EL (cell line): ENCODE measurements around the gene MAGI2.
A peak's percentile ranks its signal among the peaks of the same experiment; 100 is the strongest.

Source experiments
- DNase-seq: peaks from one replicate; pipeline ENCODE4 v3.0.0-alpha.2; 2016

The MAGI2 gene

DNA sequence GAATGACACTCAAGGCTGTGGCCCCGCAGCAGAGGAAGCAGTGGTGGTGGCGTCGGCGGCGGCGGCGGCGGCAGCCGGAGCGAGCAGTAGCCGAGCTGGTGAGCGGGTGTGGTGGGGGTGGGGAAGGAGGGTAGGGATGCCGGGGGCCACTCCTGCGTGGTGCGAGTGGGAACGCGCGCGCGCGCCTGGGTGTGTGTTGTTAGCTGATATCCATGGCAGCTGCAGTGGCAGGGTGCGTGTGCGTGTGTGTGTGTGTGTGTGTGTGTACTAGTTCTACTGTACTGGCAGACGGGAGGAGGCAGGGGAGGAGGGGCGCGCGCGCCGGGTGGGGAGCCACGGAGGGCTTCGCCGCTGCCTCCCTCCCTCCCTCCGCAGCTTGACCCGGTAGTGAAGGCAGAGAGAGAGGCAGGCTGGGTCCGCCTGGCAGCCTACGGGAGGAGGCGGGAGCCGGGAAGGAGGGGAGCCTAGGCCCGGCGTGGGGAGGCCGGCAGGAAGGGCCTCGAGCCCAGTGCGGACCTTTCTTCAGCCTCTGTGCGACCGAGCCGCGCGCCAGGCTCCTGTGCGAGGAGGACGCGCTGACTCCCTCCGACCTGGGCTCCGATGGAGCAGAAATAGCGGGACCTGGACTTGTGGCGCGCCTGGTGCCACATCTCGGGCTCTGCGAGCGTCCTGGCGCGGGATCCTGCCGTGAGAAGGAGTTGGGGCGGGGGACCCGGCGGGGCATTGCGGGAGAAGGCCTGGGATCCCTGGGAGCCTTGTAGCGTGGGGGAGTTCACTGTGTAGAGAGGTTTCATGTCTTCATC is at the start of gene MAGI2:
TSS of gene MAGI2 (minus strand) at position 110 of the 803 bp plus-strand sequence. CDS start 347 bp downstream, outside the sequence.
- DNase-seq = peak; percentile 84

DNA sequence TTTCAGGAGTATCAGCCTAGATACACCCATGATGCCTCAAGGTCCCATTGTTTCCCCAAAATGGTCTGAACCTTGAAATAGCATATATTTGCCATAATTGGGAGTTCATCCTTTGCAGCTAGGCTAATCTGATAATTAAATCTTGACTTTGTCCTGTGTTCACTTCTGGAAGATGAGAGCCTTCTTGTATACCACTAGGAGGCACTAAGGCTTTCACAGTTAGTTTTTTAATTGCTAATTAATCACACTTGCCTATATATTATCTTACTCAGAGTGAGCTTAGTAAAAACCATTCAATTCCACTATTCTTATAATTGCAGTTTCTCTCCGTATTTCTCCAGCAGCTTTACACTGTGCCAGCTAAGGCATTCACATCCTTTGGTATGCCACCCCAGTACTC is 48.7 kb upstream of the MAGI2 start:
- no peak for DNase-seq

DNA sequence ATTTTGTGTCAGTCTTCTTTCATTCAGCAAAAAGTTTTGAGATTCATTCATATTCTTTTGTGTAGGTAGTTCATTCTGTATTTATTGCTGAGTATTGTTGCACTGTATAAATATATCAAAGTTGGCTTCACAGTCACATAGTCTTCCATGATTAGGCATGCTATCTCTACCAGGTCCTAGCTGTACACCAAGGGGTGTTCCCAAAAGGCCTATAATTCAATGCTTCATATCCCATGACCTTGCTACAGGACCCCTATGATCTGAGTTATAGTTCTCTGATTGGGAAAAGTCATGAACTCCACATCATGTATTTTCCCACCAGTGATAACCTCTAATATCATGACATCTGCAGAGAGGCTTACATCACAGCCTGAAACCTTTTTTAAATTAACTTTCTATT is 47.3 kb upstream of the MAGI2 start:
- no peak for DNase-seq

DNA sequence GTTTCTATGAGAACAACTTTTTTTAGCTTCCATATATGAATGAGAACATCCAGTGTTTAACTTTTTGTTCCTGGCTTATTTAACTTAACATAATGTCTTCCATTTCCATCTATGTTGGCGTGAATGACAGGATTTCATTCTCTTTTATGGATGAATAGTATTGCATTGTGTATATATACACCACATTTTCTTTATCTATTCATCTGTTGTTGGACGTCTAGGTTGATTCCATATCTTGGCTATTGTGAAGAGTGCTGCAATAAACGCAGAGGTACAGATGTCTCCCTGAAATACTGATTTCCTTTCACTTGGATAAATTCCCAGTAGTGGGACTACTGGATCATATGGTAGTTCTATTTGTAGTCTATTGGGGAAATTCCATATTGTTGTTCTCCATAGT is 44.3 kb upstream of the MAGI2 start:
- no peak for DNase-seq

DNA sequence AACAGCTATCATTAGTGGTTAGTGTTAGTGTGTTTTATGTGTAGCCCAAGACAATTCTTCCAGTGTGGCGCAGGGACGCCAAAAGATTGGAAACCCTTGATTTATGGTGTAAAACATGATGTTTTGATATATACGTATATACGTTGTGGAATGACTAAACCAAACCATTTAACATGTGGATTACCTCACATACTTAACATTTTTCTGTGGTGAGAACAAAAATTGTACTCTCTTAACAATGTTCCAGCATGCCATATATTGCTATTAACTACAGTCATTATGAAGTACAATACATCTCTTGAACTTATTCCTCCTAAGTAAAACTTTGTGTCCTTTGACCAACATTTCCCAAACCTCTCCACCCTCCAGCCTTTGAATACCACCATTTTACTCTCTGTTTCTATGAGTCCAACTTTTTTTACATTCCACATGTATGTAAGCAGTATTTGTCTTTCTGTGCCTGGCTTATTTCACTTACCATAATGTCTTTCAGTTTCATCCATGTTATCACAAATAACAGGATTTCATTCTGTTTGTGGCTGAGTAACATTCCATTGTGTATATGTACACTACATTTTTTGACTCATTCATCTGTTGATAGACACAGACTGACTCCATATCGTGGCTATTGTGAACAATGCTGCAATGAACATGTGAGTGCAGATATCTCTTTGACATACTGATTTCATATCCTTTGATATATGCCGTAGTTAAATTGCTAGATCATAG is 42.2 kb upstream of the MAGI2 start:
- peak; percentile 87 for DNase-seq

DNA sequence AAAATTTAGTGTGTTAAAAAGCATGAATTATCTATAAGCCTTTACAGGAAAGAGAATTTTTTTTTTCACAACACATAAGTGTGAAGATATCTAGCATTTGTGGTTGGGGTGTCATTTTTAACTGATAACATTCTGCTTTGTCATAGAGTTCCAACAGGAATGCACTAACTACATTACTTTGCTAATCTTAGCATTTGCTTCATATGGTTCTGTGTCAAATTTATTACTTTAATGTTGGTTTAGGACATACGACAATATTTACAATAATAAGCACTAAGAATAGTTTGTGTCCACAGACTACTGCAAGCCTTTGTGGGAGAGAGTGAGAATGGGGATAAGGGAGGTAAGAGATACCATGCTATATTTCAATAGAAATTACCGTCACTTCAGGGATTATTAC is 40.6 kb upstream of the MAGI2 start:
- DNase-seq = peak; percentile 19

DNA sequence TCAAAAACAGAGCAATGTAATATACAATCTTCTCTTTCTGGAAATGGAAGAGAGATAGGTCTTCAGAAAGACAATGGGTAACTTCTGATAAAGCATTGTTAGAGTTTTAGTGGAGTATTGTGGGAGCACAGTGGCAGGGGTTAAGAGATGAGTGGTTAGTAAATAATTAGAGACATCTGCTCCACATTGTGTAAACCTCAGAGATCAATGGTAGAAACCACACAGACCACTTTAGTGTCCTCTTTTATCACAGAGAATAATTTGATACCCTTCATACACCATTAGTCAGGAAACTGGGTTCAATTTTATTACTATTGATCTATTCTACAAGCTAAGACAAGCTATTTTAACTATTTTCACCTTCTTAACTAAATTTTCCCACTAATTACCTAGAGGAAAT is 35.9 kb upstream of the MAGI2 start:
- no peak for DNase-seq

DNA sequence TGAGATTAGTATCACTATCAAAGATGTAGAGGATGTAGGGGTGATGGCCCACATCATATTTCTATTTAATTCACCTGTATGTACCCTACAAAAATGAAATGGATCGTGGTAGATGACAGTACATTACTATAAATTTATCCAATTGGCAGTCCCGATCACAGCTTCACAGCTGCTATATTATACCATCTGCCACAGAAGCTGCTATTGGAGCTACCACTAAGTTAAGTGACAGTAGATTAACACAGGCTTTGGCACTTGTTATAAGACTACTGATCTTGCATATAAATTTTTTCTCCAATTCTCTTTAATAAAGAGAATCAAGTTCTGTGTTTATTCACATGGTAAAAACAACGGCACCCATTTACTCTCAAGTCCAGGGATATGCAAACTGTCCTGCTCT is 24.9 kb upstream of the MAGI2 start:
- no peak for DNase-seq

DNA sequence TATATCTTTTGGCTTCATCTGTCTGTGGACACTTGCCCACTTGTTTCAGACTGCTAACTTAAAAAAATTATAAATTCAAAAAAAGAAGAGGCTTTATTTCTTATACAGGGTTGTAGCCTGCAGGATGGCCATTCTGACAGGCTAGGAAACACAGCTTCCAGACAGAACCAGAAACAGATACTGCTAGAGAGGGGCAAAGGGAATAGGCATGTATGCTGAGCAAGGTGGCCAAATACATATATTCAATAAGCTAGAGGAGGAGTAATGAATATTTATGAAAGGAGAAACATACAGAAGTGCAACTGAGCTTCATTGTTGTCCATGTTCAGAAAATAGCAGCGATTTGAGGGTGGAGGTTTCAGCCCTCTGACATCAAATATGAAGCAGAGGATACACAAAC is 22.0 kb upstream of the MAGI2 start:
- DNase-seq = no peak

DNA sequence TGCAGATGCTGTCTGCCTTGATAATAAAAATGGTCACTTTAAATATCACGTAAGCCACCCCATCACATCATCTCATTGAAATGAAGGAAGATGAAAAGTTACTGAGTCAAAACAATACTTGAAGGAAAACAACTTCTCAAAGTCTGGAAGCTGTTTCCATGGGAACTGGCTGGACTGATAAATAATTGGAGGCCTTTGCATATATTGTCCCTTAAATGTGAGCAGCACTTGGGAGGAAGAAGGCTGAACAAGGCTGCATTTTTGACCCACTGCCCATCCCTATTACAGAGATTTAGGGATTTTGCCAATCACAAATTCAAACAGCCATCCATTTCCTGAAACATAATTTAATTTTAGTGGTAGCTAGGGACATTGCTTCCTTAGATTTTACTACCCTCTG is 18.2 kb upstream of the MAGI2 start:
- DNase-seq = no peak

DNA sequence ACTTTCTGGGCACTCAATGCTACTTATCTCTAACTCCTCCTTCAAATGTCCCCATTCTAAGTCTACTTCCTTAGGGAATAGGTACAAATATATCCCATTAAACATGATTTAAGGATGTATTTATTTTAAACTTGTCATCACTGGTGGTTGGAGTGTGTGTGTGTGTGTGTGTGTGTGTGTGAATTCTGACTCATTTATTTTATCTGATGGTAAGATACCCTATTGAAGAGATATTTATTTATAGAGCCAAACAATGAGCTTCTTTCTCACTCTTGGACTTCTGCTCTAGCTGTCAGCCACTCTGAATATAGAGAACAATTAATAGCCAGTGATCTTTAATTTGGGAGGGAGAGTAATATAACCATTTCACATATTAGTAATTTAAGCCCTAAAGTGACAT is 17.8 kb upstream of the MAGI2 start:
- no peak for DNase-seq

DNA sequence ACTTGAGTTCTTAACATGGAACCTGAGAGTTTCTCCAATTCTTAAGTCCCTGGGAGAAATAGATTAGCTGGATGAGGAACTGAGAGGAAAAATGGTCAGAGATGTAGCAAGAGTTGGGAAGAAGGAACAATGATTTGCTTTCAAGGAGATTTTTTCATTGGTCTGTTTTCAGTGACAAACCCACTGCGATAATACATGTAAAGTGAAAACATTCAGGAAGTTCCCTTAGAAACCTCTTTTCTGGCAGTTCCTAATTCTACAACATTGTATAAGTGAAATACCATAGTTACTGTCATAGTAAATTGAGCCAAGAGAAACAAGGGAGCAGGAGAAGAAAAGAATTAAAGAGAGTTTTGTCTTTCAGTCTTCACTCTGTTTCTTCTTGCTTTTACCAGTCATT is 12.1 kb upstream of the MAGI2 start:
- DNase-seq = no peak

DNA sequence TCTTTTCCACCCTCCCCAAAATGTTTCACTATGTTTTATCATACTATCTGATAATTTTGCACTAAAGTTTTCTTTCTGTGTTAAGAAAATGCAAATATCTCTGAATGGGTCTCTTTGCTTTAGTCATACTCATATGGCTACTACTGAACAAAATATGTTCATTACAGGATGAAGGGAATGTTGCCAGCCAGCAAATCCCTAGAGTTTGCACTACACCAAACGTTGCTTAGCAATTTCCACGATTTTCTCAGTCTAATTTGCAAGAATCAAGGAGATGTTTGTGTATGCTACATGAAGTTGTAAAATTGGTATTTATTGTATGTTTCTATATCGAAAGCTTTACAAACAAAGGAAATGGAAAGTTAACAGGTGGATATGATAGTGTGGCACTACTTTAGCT is 10.6 kb upstream of the MAGI2 start:
- DNase-seq = no peak

DNA sequence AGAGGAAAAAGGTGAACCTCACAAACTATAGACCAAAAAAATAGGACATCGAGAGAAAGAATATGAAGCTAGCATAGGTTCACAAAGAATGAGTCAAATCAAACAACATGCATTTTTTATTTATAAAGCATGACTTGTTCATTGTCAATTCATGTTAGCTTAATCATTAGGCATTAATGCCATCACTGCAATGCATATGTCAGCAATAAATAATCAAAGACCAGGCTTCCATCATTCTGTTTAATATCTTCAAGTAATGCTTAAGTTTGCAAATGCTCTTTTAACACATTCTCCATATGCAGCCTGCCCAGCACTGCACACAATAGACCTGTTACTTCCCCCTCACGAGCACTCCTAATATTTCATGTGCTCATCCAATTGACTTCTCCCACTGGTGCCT is 8.9 kb upstream of the MAGI2 start:
- no peak for DNase-seq

DNA sequence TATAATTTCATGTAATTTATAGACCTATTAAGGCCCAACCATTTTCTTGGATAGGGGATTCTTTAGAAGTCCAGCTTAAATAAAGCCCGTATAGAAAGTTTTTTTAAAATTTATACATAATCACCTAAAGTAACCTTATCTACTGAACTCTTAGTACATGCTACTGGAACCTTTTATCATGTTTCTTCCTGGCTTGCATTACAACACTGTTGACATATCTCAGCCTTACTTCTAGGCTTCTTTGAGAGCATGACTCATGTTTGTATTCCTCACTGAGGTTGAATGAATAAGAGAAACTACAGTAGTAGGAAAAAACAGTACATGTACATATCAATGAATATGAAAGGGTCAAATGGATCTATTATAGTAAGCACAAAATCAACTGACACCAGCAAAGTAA is 8.2 kb upstream of the MAGI2 start:
- DNase-seq = peak; percentile 68

DNA sequence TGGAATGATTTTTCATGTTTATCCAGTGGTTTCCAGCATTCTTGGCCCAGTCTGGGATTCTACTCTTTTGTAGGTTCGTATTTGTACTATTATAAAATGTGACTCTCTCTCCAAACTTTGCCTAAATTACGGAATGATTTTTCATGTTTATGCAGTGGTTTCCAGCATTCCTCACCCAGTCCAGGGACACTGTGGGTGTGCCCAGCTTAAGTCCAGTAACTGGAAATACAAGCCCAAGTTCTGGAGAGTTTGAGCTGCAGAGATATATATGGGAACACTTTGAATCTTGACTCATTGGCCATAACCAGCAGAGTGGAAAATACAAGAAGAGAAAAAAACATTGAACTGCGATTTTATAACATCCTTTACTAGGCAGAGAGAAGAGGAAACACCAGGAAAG is 5.9 kb upstream of the MAGI2 start:
- no peak for DNase-seq

DNA sequence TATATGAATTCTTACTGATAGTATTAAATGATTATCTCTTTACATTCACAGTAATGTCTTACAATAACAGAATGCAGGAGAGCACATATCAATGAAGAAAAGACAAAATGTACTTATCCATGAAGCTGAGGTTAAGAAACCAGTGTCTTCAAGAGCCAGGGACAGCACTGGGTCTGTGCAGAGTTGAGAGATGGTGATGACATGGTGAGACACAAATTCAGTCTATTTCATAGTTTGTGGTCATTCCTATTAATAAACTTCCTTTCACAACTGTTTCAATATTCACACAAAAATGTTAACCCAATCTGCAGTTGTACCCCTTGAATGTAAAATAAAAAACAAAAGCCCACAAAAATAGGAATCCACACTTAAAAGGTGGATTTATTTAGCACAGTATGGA is 5.3 kb upstream of the MAGI2 start:
- no peak for DNase-seq

DNA sequence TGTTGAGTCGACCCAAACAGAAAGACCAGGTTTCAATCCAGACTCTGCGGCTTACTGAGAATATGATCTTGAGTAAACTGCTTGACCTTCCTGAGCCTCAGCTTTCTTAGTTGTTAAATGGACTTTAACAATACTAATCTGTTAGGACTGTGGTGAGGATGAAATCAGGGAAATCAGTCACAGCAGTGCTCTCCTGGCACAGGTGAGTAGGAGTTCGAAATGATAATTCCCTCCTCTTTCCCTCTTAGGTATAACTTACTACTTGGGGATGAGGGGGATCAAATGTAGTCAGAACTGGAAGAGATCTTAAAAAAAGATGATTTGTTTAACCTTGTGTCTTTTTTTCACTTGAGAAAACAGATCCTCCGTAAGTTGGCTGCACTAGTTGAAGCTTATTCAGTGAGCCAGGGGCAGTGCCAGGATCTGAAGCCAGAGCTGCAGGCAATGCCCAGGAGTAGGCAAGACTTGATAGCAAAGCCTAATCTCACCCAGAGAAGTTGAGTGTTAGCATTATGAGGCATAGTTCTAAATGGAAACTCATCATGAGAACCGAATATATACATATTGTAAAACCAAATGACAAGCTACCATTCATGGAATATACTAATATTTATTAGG is 1.8 kb upstream of the MAGI2 start:
- DNase-seq = no peak

DNA sequence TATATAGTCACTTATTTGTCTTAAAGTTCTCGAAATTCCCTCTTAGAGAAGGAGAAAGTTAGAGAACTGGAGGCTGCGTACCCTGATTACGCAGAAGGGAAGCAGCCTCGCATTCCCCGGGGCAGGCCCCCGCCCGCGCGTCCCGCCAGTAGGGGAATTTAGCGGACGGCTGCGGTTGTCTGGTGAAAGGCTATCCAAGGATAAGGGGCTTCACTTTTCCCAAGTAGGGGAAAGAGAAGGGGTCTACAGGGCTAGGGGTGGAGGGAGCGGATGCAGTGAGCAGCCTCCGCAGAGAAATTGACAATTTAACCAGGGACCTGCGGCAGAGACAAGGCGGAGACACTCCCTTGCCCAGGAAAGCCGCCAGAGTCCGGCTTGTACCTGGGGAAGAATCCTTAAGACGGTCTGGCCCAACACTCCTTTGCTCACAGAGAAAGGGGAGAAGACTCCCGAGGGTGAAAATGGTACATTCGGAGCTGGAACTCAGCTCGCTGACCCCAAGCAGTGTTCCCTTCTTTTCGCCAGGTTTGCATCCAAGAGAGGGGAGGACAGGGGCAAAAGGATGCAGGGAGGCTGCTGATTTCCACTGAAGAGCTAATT is 994 bp upstream of the MAGI2 start:
- DNase-seq = peak; percentile 57

DNA sequence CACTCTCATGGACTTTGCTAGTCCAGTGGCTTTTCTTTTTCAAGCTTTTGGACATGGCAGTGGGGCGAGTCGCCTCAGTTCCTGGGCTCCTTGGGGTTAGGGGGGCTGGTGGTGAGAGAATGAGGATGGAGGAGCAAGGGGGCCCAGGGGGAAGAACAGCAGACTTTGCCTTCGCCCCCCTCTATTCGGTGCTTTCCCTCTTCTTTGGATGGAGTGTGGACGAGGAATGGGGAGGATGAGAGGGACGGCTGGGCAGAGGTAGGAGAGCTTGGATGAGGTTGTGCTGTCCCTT is 255 bp downstream of the MAGI2 start:
- DNase-seq = no peak

DNA sequence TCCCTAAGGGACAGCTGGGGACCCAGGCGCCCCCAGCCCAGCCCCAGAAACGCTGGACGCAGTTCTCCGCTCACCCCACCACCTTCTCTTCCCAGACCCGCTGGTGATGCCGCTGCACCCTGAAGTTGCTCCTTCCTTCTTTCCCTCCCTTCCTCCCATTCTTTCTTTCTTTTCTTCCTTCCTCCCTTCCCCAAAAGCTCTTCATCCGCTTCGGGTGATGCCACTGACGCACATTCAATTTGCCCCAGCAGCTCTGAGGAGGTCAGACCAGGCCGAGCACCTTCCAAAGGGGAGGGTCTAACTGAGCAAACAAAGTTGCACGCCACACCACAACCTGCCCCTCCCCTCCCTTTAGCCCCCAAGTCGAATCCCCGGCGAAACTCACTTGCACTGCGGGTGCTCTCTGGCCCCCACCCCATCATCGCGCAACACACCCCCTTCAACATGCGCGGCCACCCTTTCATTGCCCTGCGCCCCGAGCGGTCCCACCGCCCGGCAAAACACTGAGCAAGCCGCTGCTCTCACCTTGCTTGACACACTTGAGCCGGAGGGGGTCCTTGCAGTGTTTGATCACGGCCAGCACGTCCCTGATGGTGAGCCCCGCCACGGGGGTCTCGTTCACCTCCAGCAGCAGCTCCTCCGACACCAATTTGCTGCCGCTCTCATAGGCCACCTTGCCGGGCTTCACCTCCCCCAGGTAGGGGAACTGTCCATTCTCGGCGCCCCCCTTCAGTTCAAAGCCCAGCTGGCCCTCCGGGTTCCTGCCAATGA is 787 bp downstream of the MAGI2 start:
- peak; percentile 37 for DNase-seq

DNA sequence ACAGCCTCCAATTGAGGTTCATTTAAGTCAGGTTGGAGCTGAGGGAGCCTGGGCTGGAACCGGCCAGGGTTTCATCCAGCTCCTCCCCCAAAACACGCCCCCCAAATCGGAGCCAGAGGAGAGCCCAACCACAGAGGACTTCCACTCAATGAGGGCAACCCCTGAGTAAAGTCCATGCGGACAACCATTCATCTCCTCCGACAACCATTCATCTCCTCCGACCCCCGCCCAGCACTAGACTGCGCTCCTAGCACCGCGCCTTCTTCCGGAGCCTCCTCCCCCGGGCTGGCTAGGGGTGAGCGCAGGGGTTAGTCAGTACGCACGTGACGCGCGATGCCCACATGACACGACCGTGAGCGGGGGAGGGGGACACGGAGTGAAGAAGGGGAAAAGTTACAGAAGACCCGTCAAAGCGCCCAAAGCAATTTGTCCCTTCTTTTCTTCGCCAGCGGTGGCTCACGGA is 1.4 kb downstream of the MAGI2 start:
- DNase-seq = peak; percentile 92

DNA sequence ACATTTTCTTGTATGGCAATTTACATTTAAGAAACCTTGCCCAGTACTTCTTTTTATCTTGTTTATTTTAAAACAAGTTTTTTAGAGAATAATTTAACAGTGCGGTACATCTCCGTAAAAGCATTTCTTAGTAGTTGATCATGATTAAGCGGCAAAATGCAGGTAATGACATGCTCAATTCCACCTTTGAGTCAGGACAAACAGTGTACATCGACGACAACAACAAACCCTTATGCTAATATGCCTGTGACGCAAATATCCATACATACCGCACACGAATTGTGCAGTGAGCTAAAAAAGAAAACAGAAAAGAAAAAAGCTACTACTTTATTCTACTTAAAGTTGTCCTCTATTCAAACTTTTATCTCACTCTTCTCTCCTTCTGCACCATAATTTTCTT is 1.9 kb downstream of the MAGI2 start:
- no peak for DNase-seq
